Stimulated activated CD8-positive, alpha-beta memory T cell treated with anti-CD3 and anti-CD28 coated beads, Interleukin-7, amount 100 ng/mL, for 24 hours (primary cell): ENCODE measurements around the gene MAP7D2.

Source experiments
- DNase-seq: peaks from one replicate; pipeline ENCODE4 v3.0.0-alpha.2; 2020; ENCODE audit warnings: low read depth

The MAP7D2 gene

GRCh38 chrX:20112022-20112774 lies 4.5 kb downstream of the MAP7D2 start:
- DNase-seq = no peak

- no peak for DNase-seq
Observed at GRCh38 chrX:20111271-20111670, 5.4 kb downstream of the MAP7D2 start.

- DNase-seq = no peak
Observed at GRCh38 chrX:20101934-20102581, 14.6 kb downstream of the MAP7D2 start.

GRCh38 chrX:20091499-20091898 lies 25.2 kb downstream of the MAP7D2 start:
- DNase-seq = no peak

GRCh38 chrX:20089845-20090244 lies 26.9 kb downstream of the MAP7D2 start:
- DNase-seq = no peak

- no peak for DNase-seq
Observed at GRCh38 chrX:20080277-20080676, 36.4 kb downstream of the MAP7D2 start.

- DNase-seq = no peak
Observed at GRCh38 chrX:20071511-20072079, 45.1 kb downstream of the MAP7D2 start.

- DNase-seq = no peak
Observed at GRCh38 chrX:20067709-20068561, 48.8 kb downstream of the MAP7D2 start.

- DNase-seq = no peak
Observed at GRCh38 chrX:20066968-20067708, 49.6 kb downstream of the MAP7D2 start.

GRCh38 chrX:20063716-20064351 lies 52.9 kb downstream of the MAP7D2 start:
- DNase-seq = no peak

GRCh38 chrX:20063153-20063552 lies 53.6 kb downstream of the MAP7D2 start:
- no peak for DNase-seq

GRCh38 chrX:20061855-20062254 lies 54.9 kb downstream of the MAP7D2 start:
- no peak for DNase-seq

- no peak for DNase-seq
Observed at GRCh38 chrX:20060961-20061748, 55.6 kb downstream of the MAP7D2 start.

- DNase-seq = no peak
Observed at GRCh38 chrX:20059467-20060128, 57.1 kb downstream of the MAP7D2 start.

GRCh38 chrX:20057479-20057878 lies 59.2 kb downstream of the MAP7D2 start:
- no peak for DNase-seq

- no peak for DNase-seq
Observed at GRCh38 chrX:20056704-20057103, 60.0 kb downstream of the MAP7D2 start.

- DNase-seq = no peak
Observed at GRCh38 chrX:20053537-20053936, 63.2 kb downstream of the MAP7D2 start.

GRCh38 chrX:20046864-20047263 lies 69.8 kb downstream of the MAP7D2 start:
- DNase-seq = no peak

GRCh38 chrX:20046223-20046622 lies 70.5 kb downstream of the MAP7D2 start:
- DNase-seq = no peak

GRCh38 chrX:20042221-20042620 lies 74.5 kb downstream of the MAP7D2 start:
- DNase-seq = no peak
